Measurements from ENCODE around the gene ALB. TPM values are rescaled to one million over a fixed set of nuclear protein-coding genes. Genes with fewer than 3 reads are reported as not detected.

ALB gene
- total and polyA plus RNA-seq, 2 of the 8 experiments (the other 6 are each of a cell fraction or from before 2014, with no cell fraction given) = 0.12 TPM; not detected in 1

GRCh38 chr4:73419106-73420038, 15.3 kb downstream of the ALB start (continued):
- TF ChIP-seq RAD21 (IDR thresholded peaks at IDR 0.05 in 1 of 2, conservative IDR thresholded peaks at IDR 0.05 in 1 of 2; ENCODE audit: low read depth in 2 of 2, low read length in 2 of 2) (no peak), SAP30 (IDR thresholded peaks at IDR 0.05; ENCODE audit: insufficient read depth, insufficient replicate concordance, low read length) (no peak), CBX5 (IDR thresholded peaks at IDR 0.05; ENCODE audit: low read depth, low read length) (no peak), POLR2AphosphoS5 (IDR thresholded peaks at IDR 0.05; ENCODE audit: low read depth, low read length) (no peak)

All from H1 (cell line).